Testis (tissue), 3 donors: ENCODE measurements around the gene SH2D4B. TPM values are rescaled to one million over a fixed set of nuclear protein-coding genes. Genes with fewer than 3 reads are reported as not detected.

Source experiments
- DNase-seq: peaks from one replicate; pipeline ENCODE4 v3.0.0-alpha.2; 2019
- H3K27ac ChIP-seq, 2 donors: fragments of 200-600 bp; sonication (generic); one replicate each; pipeline ENCODE4 v1.5.1; 2019
- H3K27me3 ChIP-seq: fragments of 200-600 bp; sonication (generic); one replicate; pipeline ENCODE4 v1.5.1; 2019
- H3K36me3 ChIP-seq: fragments of 200-600 bp; sonication (generic); one replicate; pipeline ENCODE4 v1.5.1; 2017; ENCODE audit warnings: low read depth; ENCODE audit errors: missing control alignments
- H3K4me1 ChIP-seq: fragments of 200-600 bp; sonication (generic); one replicate; pipeline ENCODE4 v1.5.1; 2019
- H3K4me3 ChIP-seq, 2 donors: fragments of 200-600 bp; sonication (generic); one replicate each; pipeline ENCODE4 v1.5.1; 2017 to 2019
- H3K9me3 ChIP-seq: fragments of 200-600 bp; sonication (generic); one replicate; pipeline ENCODE4 v1.5.1; 2017
- CTCF ChIP-seq, 3 experiments: fragments of 450-650 bp in 2 of 3; fragments of 200-600 bp in 1 of 3; sonication (generic) in 1 of 3; IDR thresholded peaks; one replicate each; pipeline ENCODE4 v1.5.1; 2016 to 2019; ENCODE audit warnings: antibody characterized with exemption in 3 of 3, mild to moderate bottlenecking in 2 of 3, moderate library complexity in 1 of 3
- POLR2A ChIP-seq: fragments of 450-650 bp; IDR thresholded peaks from one replicate; pipeline ENCODE4 v1.6.1; 2017; ENCODE audit warnings: antibody characterized with exemption, mild to moderate bottlenecking, moderate library complexity
- WGBS, 2 donors: methylation state at CpG; one replicate each; pipeline ENCODE4 v1.1.5; 2018; 5-methylcytosine and 5-hydroxymethylcytosine counted together
- intact Hi-C: fragments of 100-400 bp; cut with DNase I; formaldehyde crosslinking; loops from one replicate; pipeline ENCODE4 v1.15.1; 2023; ENCODE audit warnings: low total_unique reads
- polyA plus RNA-seq: library from polyadenylated mRNA; stranded (reverse); fragments of 350-450 nt; fragmentation: Illumina TruSeq; extraction: RNeasy Lipid Tissue Mini Kit (QIAGEN cat#74804); gene quantifications from one replicate; pipeline ENCODE4 v1.2.3, GENCODE V29; 2014; ENCODE audit warnings: low read depth, low replicate concordance; ENCODE audit not compliant: insufficient read depth
- total RNA-seq, 2 donors: library from RNA; depleted of rRNA; stranded (reverse); fragments of >200 nt; gene quantifications; one replicate each; pipeline ENCODE4 v1.2.3, GENCODE V29; 2016

SH2D4B gene
- total and polyA plus RNA-seq, 3 donors from 2014 or later = 0.22 to 1.1 (median 0.55) TPM

- Histone ChIP-seq H3K27ac (no peak overlapping the region), H3K9me3 (no peaks in the 10 kb centered on the region), H3K27me3 (no peaks in the 10 kb centered on the region), H3K36me3 (no peaks in the 10 kb centered on the region), H3K4me1 (peaks cover 35% of the 10 kb centered on the region), H3K4me3 (no peak overlapping the region)
- no peak for TF ChIP-seq POLR2A
- intact Hi-C loops = no loop called here
- WGBS, 2 donors = 62 to 75% methylated on average over 6 of the region's 6 CpGs
- no peak for DNase-seq
Observed at GRCh38 chr10:80492848-80493521, 44.7 kb upstream of the SH2D4B start.

- TF ChIP-seq POLR2A (no peak), CTCF (IDR thresholded peaks at IDR 0.05) (no peak)
- intact Hi-C loops = no loop called here
- Histone ChIP-seq H3K27me3 (no peaks in the 10 kb centered on the region), H3K36me3 (no peaks in the 10 kb centered on the region), H3K9me3 (no peaks in the 10 kb centered on the region), H3K4me1 (peaks cover 36% of the 10 kb centered on the region), H3K27ac (peak overlapping the region in 1 of 2 donors; percentile 25), H3K4me3 (no peak overlapping the region)
- 39 to 53% methylated on average over 4 of the region's 4 CpGs for WGBS, 2 donors
- DNase-seq = no peak
Observed at GRCh38 chr10:80493522-80494051, 44.1 kb upstream of the SH2D4B start.

GRCh38 chr10:80496555-80497172 is 41.0 kb upstream of the SH2D4B start:
- intact Hi-C loops = no loop called here
- Histone ChIP-seq H3K4me3 (no peak overlapping the region), H3K4me1 (peaks cover 62% of the 10 kb centered on the region)

DNA sequence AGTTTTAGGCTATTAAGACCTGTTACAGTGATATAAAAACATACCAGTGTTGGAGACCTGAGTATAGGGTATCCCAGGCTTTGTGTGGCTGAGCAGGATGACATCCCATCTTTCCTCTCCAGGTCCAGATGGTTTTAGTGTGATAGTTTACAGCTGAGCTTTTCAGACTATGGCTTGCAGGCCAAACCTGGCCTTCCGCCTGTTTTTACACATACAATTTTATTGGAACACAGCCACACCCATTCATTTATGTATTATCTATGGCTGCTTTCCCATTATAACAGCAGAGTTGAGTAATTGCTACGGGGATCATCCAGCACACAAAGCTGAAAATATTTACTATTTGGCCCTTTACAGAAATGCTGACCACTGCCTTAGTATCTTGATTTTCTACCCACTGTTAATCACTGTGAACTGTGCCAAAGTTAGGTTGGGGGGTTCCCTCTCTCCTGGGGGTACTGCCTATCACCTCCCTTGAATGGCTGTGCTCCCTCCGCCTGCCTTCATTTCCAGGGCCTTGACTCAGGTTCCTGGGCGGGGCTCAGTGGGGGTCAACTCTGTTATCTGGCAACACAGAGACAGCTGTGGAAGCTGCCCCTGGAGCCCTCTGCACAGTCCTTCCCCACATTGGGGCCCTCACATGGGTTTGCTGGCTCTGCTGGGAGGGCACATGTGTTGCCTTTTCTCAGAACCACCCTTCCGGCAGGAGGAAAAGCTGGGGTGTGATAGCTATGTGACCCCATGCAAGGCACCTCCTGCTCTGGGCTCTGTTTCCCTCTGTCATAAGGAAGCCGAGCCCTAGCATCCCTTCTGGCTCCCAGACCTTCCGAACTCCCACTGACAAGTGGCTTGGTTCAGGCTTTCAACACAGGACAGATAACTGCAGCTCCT is 40.3 kb upstream of the SH2D4B start:
- peak overlapping the region; percentile 21 to 76 for H3K27ac ChIP-seq
- H3K4me3 ChIP-seq = no peak overlapping the region
- no peak for DNase-seq
- H3K4me1 ChIP-seq = peaks cover 68% of the 10 kb centered on the region
- 69 to 72% methylated on average over 7 of the region's 7 CpGs for WGBS, 2 donors
- H3K9me3 ChIP-seq = no peaks in the 10 kb centered on the region
- no peaks in the 10 kb centered on the region for H3K27me3 ChIP-seq
- H3K36me3 ChIP-seq = no peaks in the 10 kb centered on the region
- intact Hi-C loops = no loop called here
- TF ChIP-seq POLR2A (no peak), CTCF (IDR thresholded peaks at IDR 0.05) (no peak)

More at GRCh38 chr10:80496555-80497172, 41.0 kb upstream of the SH2D4B start:
- Histone ChIP-seq H3K36me3 (no peaks in the 10 kb centered on the region), H3K27me3 (no peaks in the 10 kb centered on the region), H3K27ac (no peak overlapping the region), H3K9me3 (no peaks in the 10 kb centered on the region)
- TF ChIP-seq POLR2A (no peak), CTCF (IDR thresholded peaks at IDR 0.05) (no peak)
- no peak for DNase-seq
- 95 to 97% methylated on average over 4 of the region's 4 CpGs for WGBS, 2 donors
